Lower leg skin (tissue), 3 donors: ENCODE results near the gene UNC5C.

Experiments
- POLR2A ChIP-seq, 2 donors: fragments of 450-650 bp; IDR thresholded peaks; one replicate each; pipeline ENCODE4 v1.6.1; 2016 to 2017; ENCODE audit warnings: antibody characterized with exemption in 2 of 2, mild to moderate bottlenecking in 1 of 2, moderate library complexity in 1 of 2
- TF ChIP-seq, protein P1 (sequence below), 3 donors: fragments of 450-650 bp; IDR thresholded peaks; one replicate each; pipeline ENCODE4 v1.5.1; 2016; ENCODE audit warnings: antibody characterized with exemption in 3 of 3, mild to moderate bottlenecking in 3 of 3, moderate library complexity in 2 of 3

- TF ChIP-seq, protein P1, sequence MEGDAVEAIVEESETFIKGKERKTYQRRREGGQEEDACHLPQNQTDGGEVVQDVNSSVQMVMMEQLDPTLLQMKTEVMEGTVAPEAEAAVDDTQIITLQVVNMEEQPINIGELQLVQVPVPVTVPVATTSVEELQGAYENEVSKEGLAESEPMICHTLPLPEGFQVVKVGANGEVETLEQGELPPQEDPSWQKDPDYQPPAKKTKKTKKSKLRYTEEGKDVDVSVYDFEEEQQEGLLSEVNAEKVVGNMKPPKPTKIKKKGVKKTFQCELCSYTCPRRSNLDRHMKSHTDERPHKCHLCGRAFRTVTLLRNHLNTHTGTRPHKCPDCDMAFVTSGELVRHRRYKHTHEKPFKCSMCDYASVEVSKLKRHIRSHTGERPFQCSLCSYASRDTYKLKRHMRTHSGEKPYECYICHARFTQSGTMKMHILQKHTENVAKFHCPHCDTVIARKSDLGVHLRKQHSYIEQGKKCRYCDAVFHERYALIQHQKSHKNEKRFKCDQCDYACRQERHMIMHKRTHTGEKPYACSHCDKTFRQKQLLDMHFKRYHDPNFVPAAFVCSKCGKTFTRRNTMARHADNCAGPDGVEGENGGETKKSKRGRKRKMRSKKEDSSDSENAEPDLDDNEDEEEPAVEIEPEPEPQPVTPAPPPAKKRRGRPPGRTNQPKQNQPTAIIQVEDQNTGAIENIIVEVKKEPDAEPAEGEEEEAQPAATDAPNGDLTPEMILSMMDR (IDR thresholded peaks at IDR 0.05) = no peak
- no peak for TF ChIP-seq POLR2A (IDR thresholded peaks at IDR 0.05)
Observed at GRCh38 chr4:95215043-95215442, 333.7 kb downstream of the UNC5C start.
